K562 (cell line): ENCODE data around the gene LRRC30.

Experiments
- SIN3A ChIP-seq, 2 experiments: fragments of 150-350 bp in 1 of 2; IDR thresholded peaks; 2 replicates each; pipeline ENCODE4 v1.6.1; 2011 to 2016; ENCODE audit warnings: borderline replicate concordance in 2 of 2, low read depth in 2 of 2, low read length in 2 of 2, mild to moderate bottlenecking in 2 of 2, moderate library complexity in 2 of 2; ENCODE audit not compliant: control insufficient read depth in 1 of 2
- ZNF239 ChIP-seq: fragments of 250-450 bp; sonication (Bioruptor Pico); IDR thresholded peaks from 2 replicates; pipeline ENCODE4 v1.4.0; 2020; ENCODE audit warnings: mild to moderate bottlenecking

- TF ChIP-seq ZNF239 (CRISPR knock-in tag) (no peak), SIN3A (IDR thresholded peaks at IDR 0.05; ENCODE audit: borderline replicate concordance in 2 of 2, control insufficient read depth in 1 of 2, low read depth in 2 of 2, low read length in 2 of 2) (no peak)
Observed at GRCh38 chr18:7232218-7232617, 1.3 kb downstream of the LRRC30 start.
